Measurements from ENCODE around the gene C10orf67.

The C10orf67 gene

GRCh38 chr10:23201837-23202236 is 142.8 kb downstream of the C10orf67 start:
- TF ChIP-seq GATA2 (IDR thresholded peaks at IDR 0.05; ENCODE audit: low read depth, low read length) (no peak), GATA3 (IDR thresholded peaks at IDR 0.05; ENCODE audit: low read depth, low read length) (no peak)

- no peak for TF ChIP-seq GATA2 (IDR thresholded peaks at IDR 0.05; ENCODE audit: low read depth, low read length)
- no peak for TF ChIP-seq GATA3 (IDR thresholded peaks at IDR 0.05; ENCODE audit: low read depth, low read length)
These were observed 143.5 kb downstream of the C10orf67 start for GRCh38 chr10:23200997-23201652.

GRCh38 chr10:23200586-23200985 is 144.0 kb downstream of the C10orf67 start:
- TF ChIP-seq GATA2 (IDR thresholded peaks at IDR 0.05; ENCODE audit: low read depth, low read length) (no peak), GATA3 (IDR thresholded peaks at IDR 0.05; ENCODE audit: low read depth, low read length) (no peak)

- TF ChIP-seq GATA3 (IDR thresholded peaks at IDR 0.05; ENCODE audit: low read depth, low read length) (no peak), GATA2 (IDR thresholded peaks at IDR 0.05; ENCODE audit: low read depth, low read length) (no peak)
These were observed 144.7 kb downstream of the C10orf67 start for GRCh38 chr10:23199768-23200511.

- no peak for TF ChIP-seq GATA2 (IDR thresholded peaks at IDR 0.05; ENCODE audit: low read depth, low read length)
- no peak for TF ChIP-seq GATA3 (IDR thresholded peaks at IDR 0.05; ENCODE audit: low read depth, low read length)
These were observed 145.4 kb downstream of the C10orf67 start for GRCh38 chr10:23198940-23199767.

- TF ChIP-seq GATA3 (IDR thresholded peaks at IDR 0.05; ENCODE audit: low read depth, low read length) (no peak), GATA2 (IDR thresholded peaks at IDR 0.05; ENCODE audit: low read depth, low read length) (no peak)
These were observed 146.0 kb downstream of the C10orf67 start for GRCh38 chr10:23198610-23198939.

GRCh38 chr10:23197416-23197861 is 147.2 kb downstream of the C10orf67 start:
- TF ChIP-seq GATA3 (IDR thresholded peaks at IDR 0.05; ENCODE audit: low read depth, low read length): no peak
- no peak for TF ChIP-seq GATA2 (IDR thresholded peaks at IDR 0.05; ENCODE audit: low read depth, low read length)

- TF ChIP-seq GATA3 (IDR thresholded peaks at IDR 0.05; ENCODE audit: low read depth, low read length) (no peak), GATA2 (IDR thresholded peaks at IDR 0.05; ENCODE audit: low read depth, low read length) (no peak)
These were observed 147.7 kb downstream of the C10orf67 start for GRCh38 chr10:23196915-23197314.

- TF ChIP-seq GATA3 (IDR thresholded peaks at IDR 0.05; ENCODE audit: low read depth, low read length): no peak
- no peak for TF ChIP-seq GATA2 (IDR thresholded peaks at IDR 0.05; ENCODE audit: low read depth, low read length)
These were observed 148.6 kb downstream of the C10orf67 start for GRCh38 chr10:23195846-23196600.

- TF ChIP-seq GATA3 (IDR thresholded peaks at IDR 0.05; ENCODE audit: low read depth, low read length) (no peak), GATA2 (IDR thresholded peaks at IDR 0.05; ENCODE audit: low read depth, low read length) (no peak)
These were observed 149.4 kb downstream of the C10orf67 start for GRCh38 chr10:23194966-23195845.

GRCh38 chr10:23194471-23194965 is 150.1 kb downstream of the C10orf67 start:
- TF ChIP-seq GATA2 (IDR thresholded peaks at IDR 0.05; ENCODE audit: low read depth, low read length): no peak
- TF ChIP-seq GATA3 (IDR thresholded peaks at IDR 0.05; ENCODE audit: low read depth, low read length): no peak

- TF ChIP-seq GATA2 (IDR thresholded peaks at IDR 0.05; ENCODE audit: low read depth, low read length): no peak
- no peak for TF ChIP-seq GATA3 (IDR thresholded peaks at IDR 0.05; ENCODE audit: low read depth, low read length)
These were observed 151.0 kb downstream of the C10orf67 start for GRCh38 chr10:23193435-23194074.
